GM12892 (cell line): Measurements from ENCODE around the gene RAB31.

Source experiments
- POLR2A ChIP-seq: IDR thresholded peaks from 2 replicates; pipeline ENCODE4 v1.6.1; 2011; ENCODE audit warnings: low read depth, low read length, control low read depth
- POLR2AphosphoS5 ChIP-seq: IDR thresholded peaks from 2 replicates; pipeline ENCODE4 v1.6.1; 2011; ENCODE audit warnings: low read depth, low read length, control low read depth

- TF ChIP-seq POLR2AphosphoS5 (no peak), POLR2A (no peak)
These were observed 199.8 kb downstream of the RAB31 start for GRCh38 chr18:9907867-9908266.
